ENCODE data around the gene HSPA8.
"Not testable (repeated sequence)": the region's sequence is repeated elsewhere in the genome, so short reads cannot be mapped to it uniquely, and the experiment has no call there.

GRCh38 chr11:123087657-123088056, 25.7 kb upstream of the HSPA8 start:
- not testable (repeated sequence) for TF ChIP-seq CTCF (conservative IDR thresholded peaks at IDR 0.05; ENCODE audit: low read depth in 2 of 2); EZH2phosphoT487 (IDR thresholded peaks at IDR 0.05; ENCODE audit: unreplicated experiment); POLR2AphosphoS5 (IDR thresholded peaks at IDR 0.05; ENCODE audit: low read depth); EZH2 (IDR thresholded peaks at IDR 0.05; ENCODE audit: low read depth, unreplicated experiment); ZNF331 (CRISPR knock-in tag; IDR thresholded peaks at IDR 0.05; ENCODE audit: low read depth); CREB1 (CRISPR knock-in tag; IDR thresholded peaks at IDR 0.05; ENCODE audit: low read depth); JUNB (IDR thresholded peaks at IDR 0.05; ENCODE audit: unreplicated experiment); STAT1 (IDR thresholded peaks at IDR 0.05; ENCODE audit: unreplicated experiment)
- TF ChIP-seq, protein P1, sequence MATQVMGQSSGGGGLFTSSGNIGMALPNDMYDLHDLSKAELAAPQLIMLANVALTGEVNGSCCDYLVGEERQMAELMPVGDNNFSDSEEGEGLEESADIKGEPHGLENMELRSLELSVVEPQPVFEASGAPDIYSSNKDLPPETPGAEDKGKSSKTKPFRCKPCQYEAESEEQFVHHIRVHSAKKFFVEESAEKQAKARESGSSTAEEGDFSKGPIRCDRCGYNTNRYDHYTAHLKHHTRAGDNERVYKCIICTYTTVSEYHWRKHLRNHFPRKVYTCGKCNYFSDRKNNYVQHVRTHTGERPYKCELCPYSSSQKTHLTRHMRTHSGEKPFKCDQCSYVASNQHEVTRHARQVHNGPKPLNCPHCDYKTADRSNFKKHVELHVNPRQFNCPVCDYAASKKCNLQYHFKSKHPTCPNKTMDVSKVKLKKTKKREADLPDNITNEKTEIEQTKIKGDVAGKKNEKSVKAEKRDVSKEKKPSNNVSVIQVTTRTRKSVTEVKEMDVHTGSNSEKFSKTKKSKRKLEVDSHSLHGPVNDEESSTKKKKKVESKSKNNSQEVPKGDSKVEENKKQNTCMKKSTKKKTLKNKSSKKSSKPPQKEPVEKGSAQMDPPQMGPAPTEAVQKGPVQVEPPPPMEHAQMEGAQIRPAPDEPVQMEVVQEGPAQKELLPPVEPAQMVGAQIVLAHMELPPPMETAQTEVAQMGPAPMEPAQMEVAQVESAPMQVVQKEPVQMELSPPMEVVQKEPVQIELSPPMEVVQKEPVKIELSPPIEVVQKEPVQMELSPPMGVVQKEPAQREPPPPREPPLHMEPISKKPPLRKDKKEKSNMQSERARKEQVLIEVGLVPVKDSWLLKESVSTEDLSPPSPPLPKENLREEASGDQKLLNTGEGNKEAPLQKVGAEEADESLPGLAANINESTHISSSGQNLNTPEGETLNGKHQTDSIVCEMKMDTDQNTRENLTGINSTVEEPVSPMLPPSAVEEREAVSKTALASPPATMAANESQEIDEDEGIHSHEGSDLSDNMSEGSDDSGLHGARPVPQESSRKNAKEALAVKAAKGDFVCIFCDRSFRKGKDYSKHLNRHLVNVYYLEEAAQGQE (IDR thresholded peaks at IDR 0.05; ENCODE audit: unreplicated experiment) = not testable (repeated sequence)
- TF ChIP-seq, protein P2, sequence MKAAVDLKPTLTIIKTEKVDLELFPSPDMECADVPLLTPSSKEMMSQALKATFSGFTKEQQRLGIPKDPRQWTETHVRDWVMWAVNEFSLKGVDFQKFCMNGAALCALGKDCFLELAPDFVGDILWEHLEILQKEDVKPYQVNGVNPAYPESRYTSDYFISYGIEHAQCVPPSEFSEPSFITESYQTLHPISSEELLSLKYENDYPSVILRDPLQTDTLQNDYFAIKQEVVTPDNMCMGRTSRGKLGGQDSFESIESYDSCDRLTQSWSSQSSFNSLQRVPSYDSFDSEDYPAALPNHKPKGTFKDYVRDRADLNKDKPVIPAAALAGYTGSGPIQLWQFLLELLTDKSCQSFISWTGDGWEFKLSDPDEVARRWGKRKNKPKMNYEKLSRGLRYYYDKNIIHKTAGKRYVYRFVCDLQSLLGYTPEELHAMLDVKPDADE (IDR thresholded peaks at IDR 0.05) = not testable (repeated sequence)
